Measurements from ENCODE around the gene PSMG1. TPM values are rescaled to one million over a fixed set of nuclear protein-coding genes. Genes with fewer than 3 reads are reported as not detected.

PSMG1 gene
- total and polyA plus RNA-seq, 9 of the 15 experiments (the other 6 are each of a cell fraction or from before 2014, with no cell fraction given) = 54.5 to 427 (median 328) TPM

DNA sequence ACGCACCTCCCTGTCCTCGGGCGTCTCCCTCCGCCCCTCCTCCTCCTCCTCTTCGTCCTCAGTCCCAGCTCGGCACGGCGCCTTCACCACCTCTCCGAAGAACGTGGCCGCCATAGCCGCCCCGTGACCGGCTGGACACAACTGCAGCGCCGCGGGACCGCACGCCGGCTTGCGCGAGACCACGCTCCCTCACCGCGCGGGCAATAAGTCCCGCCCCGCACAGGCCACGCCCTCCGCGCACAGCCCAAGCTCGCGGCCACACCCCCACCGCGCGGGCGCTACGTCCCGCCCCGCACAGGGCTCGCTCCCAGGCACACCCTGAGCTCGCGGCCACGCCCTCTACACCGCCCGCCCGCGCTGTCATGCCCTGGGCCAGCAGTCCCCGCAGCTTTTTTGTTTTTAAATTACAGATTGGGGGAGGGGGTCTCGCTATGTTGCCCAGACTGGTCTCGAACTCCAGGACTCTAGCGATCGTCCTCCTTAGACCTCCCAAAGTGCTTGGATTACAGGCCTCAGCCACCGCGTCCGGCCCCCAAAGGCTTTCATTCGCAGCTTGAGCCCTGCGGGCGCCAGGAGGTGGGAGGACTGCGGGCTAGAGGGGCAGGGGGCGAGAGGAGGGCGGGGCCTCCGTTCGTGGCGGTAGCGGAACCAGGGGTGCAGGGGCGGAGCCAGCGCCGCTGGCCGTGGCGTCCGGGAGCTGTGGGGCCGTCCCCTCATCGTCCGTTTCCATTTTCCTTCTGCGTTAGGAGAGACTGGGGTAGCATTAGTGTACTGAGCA is at the start of gene PSMG1 (continued):
- no peak for TF ChIP-seq RHOXF2B (CRISPR knock-in tag; conservative IDR thresholded peaks at IDR 0.05)
- TF ChIP-seq ZNF224 (CRISPR knock-in tag; IDR thresholded peaks at IDR 0.05) = no peak
- TF ChIP-seq TRIM28 (IDR thresholded peaks at IDR 0.05) = peak; percentile 63
- TF ChIP-seq GABPA (tag; conservative IDR thresholded peaks at IDR 0.05; ENCODE audit: low read depth) = peak; percentile 69
- TF ChIP-seq ILK (tag; IDR thresholded peaks at IDR 0.05; ENCODE audit: borderline replicate concordance, low read depth) = no peak
- TF ChIP-seq KLF16 (IDR thresholded peaks at IDR 0.05) = no peak
- TF ChIP-seq ADNP (tag; IDR thresholded peaks at IDR 0.05) = no peak
- TF ChIP-seq MCM2 (IDR thresholded peaks at IDR 0.05; ENCODE audit: low read depth) = no peak
- TF ChIP-seq, protein P1, sequence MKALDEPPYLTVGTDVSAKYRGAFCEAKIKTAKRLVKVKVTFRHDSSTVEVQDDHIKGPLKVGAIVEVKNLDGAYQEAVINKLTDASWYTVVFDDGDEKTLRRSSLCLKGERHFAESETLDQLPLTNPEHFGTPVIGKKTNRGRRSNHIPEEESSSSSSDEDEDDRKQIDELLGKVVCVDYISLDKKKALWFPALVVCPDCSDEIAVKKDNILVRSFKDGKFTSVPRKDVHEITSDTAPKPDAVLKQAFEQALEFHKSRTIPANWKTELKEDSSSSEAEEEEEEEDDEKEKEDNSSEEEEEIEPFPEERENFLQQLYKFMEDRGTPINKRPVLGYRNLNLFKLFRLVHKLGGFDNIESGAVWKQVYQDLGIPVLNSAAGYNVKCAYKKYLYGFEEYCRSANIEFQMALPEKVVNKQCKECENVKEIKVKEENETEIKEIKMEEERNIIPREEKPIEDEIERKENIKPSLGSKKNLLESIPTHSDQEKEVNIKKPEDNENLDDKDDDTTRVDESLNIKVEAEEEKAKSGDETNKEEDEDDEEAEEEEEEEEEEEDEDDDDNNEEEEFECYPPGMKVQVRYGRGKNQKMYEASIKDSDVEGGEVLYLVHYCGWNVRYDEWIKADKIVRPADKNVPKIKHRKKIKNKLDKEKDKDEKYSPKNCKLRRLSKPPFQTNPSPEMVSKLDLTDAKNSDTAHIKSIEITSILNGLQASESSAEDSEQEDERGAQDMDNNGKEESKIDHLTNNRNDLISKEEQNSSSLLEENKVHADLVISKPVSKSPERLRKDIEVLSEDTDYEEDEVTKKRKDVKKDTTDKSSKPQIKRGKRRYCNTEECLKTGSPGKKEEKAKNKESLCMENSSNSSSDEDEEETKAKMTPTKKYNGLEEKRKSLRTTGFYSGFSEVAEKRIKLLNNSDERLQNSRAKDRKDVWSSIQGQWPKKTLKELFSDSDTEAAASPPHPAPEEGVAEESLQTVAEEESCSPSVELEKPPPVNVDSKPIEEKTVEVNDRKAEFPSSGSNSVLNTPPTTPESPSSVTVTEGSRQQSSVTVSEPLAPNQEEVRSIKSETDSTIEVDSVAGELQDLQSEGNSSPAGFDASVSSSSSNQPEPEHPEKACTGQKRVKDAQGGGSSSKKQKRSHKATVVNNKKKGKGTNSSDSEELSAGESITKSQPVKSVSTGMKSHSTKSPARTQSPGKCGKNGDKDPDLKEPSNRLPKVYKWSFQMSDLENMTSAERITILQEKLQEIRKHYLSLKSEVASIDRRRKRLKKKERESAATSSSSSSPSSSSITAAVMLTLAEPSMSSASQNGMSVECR (CRISPR knock-in tag; IDR thresholded peaks at IDR 0.05) = peak; percentile 95; the same call in 1 of the 2 replicates
- no peak for TF ChIP-seq ZNF507 (tag; conservative IDR thresholded peaks at IDR 0.05)
- TF ChIP-seq, protein P2, sequence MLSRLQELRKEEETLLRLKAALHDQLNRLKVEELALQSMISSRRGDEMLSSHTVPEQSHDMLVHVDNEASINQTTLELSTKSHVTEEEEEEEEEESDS (CRISPR knock-in tag; IDR thresholded peaks at IDR 0.05) = no peak
- TF ChIP-seq, protein P3, sequence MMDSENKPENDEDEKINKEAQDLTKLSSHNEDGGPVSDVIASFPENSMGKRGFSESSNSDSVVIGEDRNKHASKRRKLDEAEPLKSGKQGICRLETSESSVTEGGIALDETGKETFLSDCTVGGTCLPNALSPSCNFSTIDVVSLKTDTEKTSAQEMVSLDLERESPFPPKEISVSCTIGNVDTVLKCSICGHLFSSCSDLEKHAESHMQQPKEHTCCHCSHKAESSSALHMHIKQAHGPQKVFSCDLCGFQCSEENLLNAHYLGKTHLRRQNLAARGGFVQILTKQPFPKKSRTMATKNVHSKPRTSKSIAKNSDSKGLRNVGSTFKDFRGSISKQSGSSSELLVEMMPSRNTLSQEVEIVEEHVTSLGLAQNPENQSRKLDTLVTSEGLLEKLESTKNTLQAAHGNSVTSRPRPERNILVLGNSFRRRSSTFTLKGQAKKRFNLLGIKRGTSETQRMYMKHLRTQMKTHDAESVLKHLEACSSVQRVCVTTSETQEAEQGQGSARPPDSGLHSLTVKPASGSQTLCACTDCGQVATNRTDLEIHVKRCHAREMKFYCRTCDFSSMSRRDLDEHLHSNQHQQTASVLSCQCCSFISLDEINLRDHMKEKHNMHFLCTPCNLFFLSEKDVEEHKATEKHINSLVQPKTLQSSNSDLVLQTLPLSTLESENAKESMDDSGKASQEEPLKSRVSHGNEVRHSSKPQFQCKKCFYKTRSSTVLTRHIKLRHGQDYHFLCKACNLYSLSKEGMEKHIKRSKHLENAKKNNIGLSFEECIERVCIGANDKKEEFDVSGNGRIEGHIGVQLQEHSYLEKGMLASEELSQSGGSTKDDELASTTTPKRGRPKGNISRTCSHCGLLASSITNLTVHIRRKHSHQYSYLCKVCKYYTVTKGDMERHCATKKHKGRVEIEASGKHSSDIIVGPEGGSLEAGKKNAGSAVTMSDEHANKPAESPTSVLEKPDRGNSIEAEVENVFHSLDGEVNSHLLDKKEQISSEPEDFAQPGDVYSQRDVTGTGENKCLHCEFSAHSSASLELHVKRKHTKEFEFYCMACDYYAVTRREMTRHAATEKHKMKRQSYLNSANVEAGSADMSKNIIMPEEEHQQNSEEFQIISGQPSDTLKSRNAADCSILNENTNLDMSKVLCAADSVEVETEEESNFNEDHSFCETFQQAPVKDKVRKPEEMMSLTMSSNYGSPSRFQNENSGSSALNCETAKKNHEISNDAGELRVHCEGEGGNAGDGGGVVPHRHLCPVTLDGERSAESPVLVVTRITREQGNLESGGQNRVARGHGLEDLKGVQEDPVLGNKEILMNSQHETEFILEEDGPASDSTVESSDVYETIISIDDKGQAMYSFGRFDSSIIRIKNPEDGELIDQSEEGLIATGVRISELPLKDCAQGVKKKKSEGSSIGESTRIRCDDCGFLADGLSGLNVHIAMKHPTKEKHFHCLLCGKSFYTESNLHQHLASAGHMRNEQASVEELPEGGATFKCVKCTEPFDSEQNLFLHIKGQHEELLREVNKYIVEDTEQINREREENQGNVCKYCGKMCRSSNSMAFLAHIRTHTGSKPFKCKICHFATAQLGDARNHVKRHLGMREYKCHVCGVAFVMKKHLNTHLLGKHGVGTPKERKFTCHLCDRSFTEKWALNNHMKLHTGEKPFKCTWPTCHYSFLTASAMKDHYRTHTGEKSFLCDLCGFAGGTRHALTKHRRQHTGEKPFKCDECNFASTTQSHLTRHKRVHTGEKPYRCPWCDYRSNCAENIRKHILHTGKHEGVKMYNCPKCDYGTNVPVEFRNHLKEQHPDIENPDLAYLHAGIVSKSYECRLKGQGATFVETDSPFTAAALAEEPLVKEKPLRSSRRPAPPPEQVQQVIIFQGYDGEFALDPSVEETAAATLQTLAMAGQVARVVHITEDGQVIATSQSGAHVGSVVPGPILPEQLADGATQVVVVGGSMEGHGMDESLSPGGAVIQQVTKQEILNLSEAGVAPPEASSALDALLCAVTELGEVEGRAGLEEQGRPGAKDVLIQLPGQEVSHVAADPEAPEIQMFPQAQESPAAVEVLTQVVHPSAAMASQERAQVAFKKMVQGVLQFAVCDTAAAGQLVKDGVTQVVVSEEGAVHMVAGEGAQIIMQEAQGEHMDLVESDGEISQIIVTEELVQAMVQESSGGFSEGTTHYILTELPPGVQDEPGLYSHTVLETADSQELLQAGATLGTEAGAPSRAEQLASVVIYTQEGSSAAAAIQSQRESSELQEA (IDR thresholded peaks at IDR 0.05; ENCODE audit: low read depth) = peak; percentile 84
- TF ChIP-seq CBX2 (IDR thresholded peaks at IDR 0.05; ENCODE audit: insufficient read depth, low read length, poor library complexity, severe bottlenecking) = no peak
- TF ChIP-seq ZNF23 (CRISPR knock-in tag; IDR thresholded peaks at IDR 0.05) = no peak
- no peak for TF ChIP-seq ZNF41 (CRISPR knock-in tag; conservative IDR thresholded peaks at IDR 0.05)
